SK-N-SH (cell line): ENCODE data around the gene CCR5. TPM values are rescaled to one million over a fixed set of nuclear protein-coding genes. Genes with fewer than 3 reads are reported as not detected.

Experiments
- CTCF ChIA-PET: fragments of 300-600, 350-600 bp; formaldehyde crosslinking; extraction: SDS; loops from one replicate; lab custom pipeline; 2021; lab: Yijun Ruan, JAX
- POLR2A ChIA-PET: fragments of 350-600 bp; sonication (Branson Sonifier 250); formaldehyde crosslinking; extraction: SDS; loops from one replicate; lab custom pipeline; 2020; ENCODE audit warnings: antibody characterized with exemption, inconsistent platforms; lab: Yijun Ruan, JAX
- DNase-seq: peaks from one replicate; pipeline ENCODE4 v3.0.0; 2012
- H2AFZ ChIP-seq: fragments of 200-600 bp; sonication (generic); 2 replicates; pipeline ENCODE4 v1.8.1; 2016; ENCODE audit warnings: antibody characterized with exemption, mild to moderate bottlenecking, low read depth
- H3F3A ChIP-seq: fragments of 200-600 bp; sonication (generic); replicated peaks from 2 replicates; pipeline ENCODE3; 2016; ENCODE audit warnings: antibody characterized with exemption, mild to moderate bottlenecking; ENCODE audit not compliant: insufficient read depth
- H3K27ac ChIP-seq, 2 experiments: fragments of 200-500 bp in 1 of 2; fragments of 200-600 bp in 1 of 2; sonication (Bioruptor generic) in 1 of 2; sonication (generic), shearing (Covaris generic) in 1 of 2; 2 replicates each; pipeline versions ENCODE4 v1.5.1 to v1.6.1; 2014 to 2016; ENCODE audit warnings: low read depth in 2 of 2, inconsistent platforms in 1 of 2, low read length in 1 of 2, mild to moderate bottlenecking in 1 of 2, mixed read lengths in 1 of 2
- H3K27me3 ChIP-seq: fragments of 200-600 bp; sonication (generic), shearing (Covaris generic); 2 replicates; pipeline ENCODE4 v1.6.1; 2016; ENCODE audit warnings: mixed run types; ENCODE audit not compliant: insufficient read depth
- H3K36me3 ChIP-seq, 2 experiments: fragments of 200-500 bp in 1 of 2; fragments of 200-600 bp in 1 of 2; sonication (Bioruptor generic) in 1 of 2; sonication (generic) in 1 of 2; replicated peaks in 1 of 2; 2 replicates each; pipeline versions ENCODE3 to v1.5.1; 2014 to 2016; ENCODE audit warnings: low read length in 1 of 2, mild to moderate bottlenecking in 1 of 2; ENCODE audit not compliant: insufficient read depth in 2 of 2, control insufficient read depth in 1 of 2
- H3K4me1 ChIP-seq, 2 experiments: fragments of 200-500 bp in 1 of 2; fragments of 200-600 bp in 1 of 2; sonication (Bioruptor generic) in 1 of 2; sonication (generic), shearing (Covaris generic) in 1 of 2; 2 replicates each; pipeline versions ENCODE4 v1.5.1 to v1.6.1; 2014 to 2016; ENCODE audit warnings: low read depth in 1 of 2, low read length in 1 of 2, mixed run types in 1 of 2; ENCODE audit not compliant: insufficient read depth in 2 of 2, control insufficient read depth in 1 of 2
- H3K4me2 ChIP-seq: fragments of 200-600 bp; sonication (generic), shearing (Covaris generic); 2 replicates; pipeline ENCODE4 v1.6.1; 2017; ENCODE audit warnings: mixed run types
- H3K4me3 ChIP-seq, 2 experiments: fragments of 200-500 bp in 1 of 2; fragments of 200-600 bp in 1 of 2; sonication (Bioruptor generic) in 1 of 2; sonication (generic), shearing (Covaris generic) in 1 of 2; 2 replicates each; pipeline versions ENCODE4 v1.5.1 to v1.8.1; 2014 to 2016; ENCODE audit warnings: low read depth in 2 of 2, inconsistent platforms in 1 of 2, low read length in 1 of 2, mild to moderate bottlenecking in 1 of 2, mixed read lengths in 1 of 2, moderate library complexity in 1 of 2
- H3K79me2 ChIP-seq: fragments of 200-600 bp; sonication (generic); 2 replicates; pipeline ENCODE4 v1.8.1; 2017; ENCODE audit warnings: mild to moderate bottlenecking; ENCODE audit not compliant: insufficient read depth
- H3K9ac ChIP-seq: fragments of 200-600 bp; sonication (generic); 2 replicates; pipeline ENCODE4 v1.6.1; 2017; ENCODE audit warnings: mixed run types
- H3K9me2 ChIP-seq: fragments of 200-600 bp; sonication (generic); 2 replicates; pipeline ENCODE4 v1.6.1; 2017; ENCODE audit warnings: mixed run types
- H3K9me3 ChIP-seq: fragments of 200-600 bp; sonication (generic); 2 replicates; pipeline ENCODE4 v1.6.1; 2017; ENCODE audit warnings: mixed run types, mild to moderate bottlenecking, moderate library complexity
- H4K20me1 ChIP-seq: fragments of 200-600 bp; sonication (generic); 2 replicates; pipeline ENCODE4 v1.6.1; 2017; ENCODE audit warnings: mild to moderate bottlenecking, mixed run types; ENCODE audit not compliant: insufficient read depth
- CHD2 ChIP-seq: fragments of 150-350 bp; IDR thresholded peaks from 2 replicates; pipeline ENCODE4 v1.6.1; 2018; ENCODE audit warnings: low read length; ENCODE audit not compliant: partially characterized antibody
- CTCF ChIP-seq: fragments of 200-600 bp; sonication (generic); IDR thresholded peaks from 2 replicates; pipeline ENCODE4 v1.6.1; 2017; ENCODE audit warnings: antibody characterized with exemption, mild to moderate bottlenecking, moderate library complexity
- ELF1 ChIP-seq: IDR thresholded peaks from 2 replicates; pipeline ENCODE4 v1.4.0; 2012
- EP300 ChIP-seq, 2 experiments: IDR thresholded peaks; 2 replicates each; pipeline versions ENCODE4 v1.4.0 to v1.6.1; 2012; ENCODE audit warnings: borderline replicate concordance in 1 of 2, low read depth in 1 of 2, low read length in 1 of 2
- EZH2phosphoT487 ChIP-seq: fragments of 200-600 bp; sonication (generic); IDR thresholded peaks from 2 replicates; pipeline ENCODE4 v1.6.1; 2017; ENCODE audit warnings: low read depth, mixed run types, mild to moderate bottlenecking, antibody characterized with exemption, moderate library complexity, borderline replicate concordance
- FOSL2 ChIP-seq: IDR thresholded peaks from 2 replicates; pipeline ENCODE4 v1.4.0; 2012; ENCODE audit warnings: low read depth, mild to moderate bottlenecking, moderate library complexity, borderline replicate concordance
- JUND ChIP-seq: IDR thresholded peaks from 2 replicates; pipeline ENCODE4 v1.4.0; 2012
- MAX ChIP-seq: IDR thresholded peaks from 2 replicates; pipeline ENCODE4 v1.4.0; 2012; ENCODE audit warnings: low read depth
- MEF2A ChIP-seq: IDR thresholded peaks from 2 replicates; pipeline ENCODE4 v1.4.0; 2012; ENCODE audit warnings: low read depth, borderline replicate concordance
- PBX3 ChIP-seq: IDR thresholded peaks from 2 replicates; pipeline ENCODE4; 2012
- RAD21 ChIP-seq: IDR thresholded peaks from 2 replicates; pipeline ENCODE4 v1.6.1; 2012; ENCODE audit warnings: mild to moderate bottlenecking, low read length
- RFX5 ChIP-seq: IDR thresholded peaks from 2 replicates; pipeline ENCODE4 v1.6.1; 2012; ENCODE audit warnings: mild to moderate bottlenecking, improper control_type of control experiment, low read length
- SMC3 ChIP-seq: IDR thresholded peaks from 2 replicates; pipeline ENCODE4 v1.6.1; 2012; ENCODE audit warnings: low read depth, low read length, improper control_type of control experiment
- TAF1 ChIP-seq: IDR thresholded peaks from 2 replicates; pipeline ENCODE4 v1.6.1; 2012; ENCODE audit warnings: low read depth, mild to moderate bottlenecking, low read length, moderate library complexity, borderline replicate concordance
- TCF12 ChIP-seq: IDR thresholded peaks from 2 replicates; pipeline ENCODE4 v1.4.0; 2012
- TEAD4 ChIP-seq: IDR thresholded peaks from 2 replicates; pipeline ENCODE4 v1.4.0; 2012; ENCODE audit warnings: mild to moderate bottlenecking, borderline replicate concordance; ENCODE audit not compliant: insufficient read depth
- USF1 ChIP-seq: IDR thresholded peaks from 2 replicates; pipeline ENCODE4 v1.4.0; 2012; ENCODE audit warnings: low read depth, borderline replicate concordance
- USF2 ChIP-seq: fragments of 150-350 bp; IDR thresholded peaks from 2 replicates; pipeline ENCODE4 v1.6.1; 2017; ENCODE audit warnings: antibody characterized with exemption, low read length, low read depth, borderline replicate concordance
- YY1 ChIP-seq: IDR thresholded peaks from 2 replicates; pipeline ENCODE4 v1.4.0; 2012; ENCODE audit warnings: low read depth, mild to moderate bottlenecking
- WGBS: methylation state at CpG from one replicate; pipeline ENCODE4 v1.1.6; 2017; ENCODE audit warnings: low lambda C conversion rate; 5-methylcytosine and 5-hydroxymethylcytosine counted together
- polyA plus RNA-seq, 3 experiments: library from polyadenylated mRNA; depleted of rRNA; stranded (reverse); fragments of >200 nt; gene quantifications; 2 replicates each; pipeline ENCODE4 v1.2.3, GENCODE V29; 2012

CCR5 gene
- polyA plus RNA-seq, 1 of the 3 experiments (the other 2 are of a cell fraction) = not detected

- H3K27ac ChIP-seq = no peak overlapping the region
- 13% methylated on average over 5 of the region's 5 CpGs for WGBS
- H3K79me2 ChIP-seq = no peaks in the 10 kb centered on the region
- no peak overlapping the region for H2AFZ ChIP-seq
- H3K4me2 ChIP-seq = no peak overlapping the region
- no peaks in the 10 kb centered on the region for H3K4me1 ChIP-seq
- no peak overlapping the region for H3K9ac ChIP-seq
- TF ChIP-seq SMC3 (no peak), EZH2phosphoT487 (no peak), MAX (no peak), ELF1 (no peak), TEAD4 (no peak), TAF1 (no peak), JUND (no peak), FOSL2 (no peak), CHD2 (no peak), RFX5 (no peak), RAD21 (no peak), YY1 (no peak), MEF2A (no peak), TCF12 (no peak), USF1 (no peak), CTCF (no peak), PBX3 (no peak), EP300 (IDR thresholded peaks at IDR 0.05; ENCODE audit: borderline replicate concordance in 1 of 2, low read depth in 1 of 2, low read length in 1 of 2) (no peak), USF2 (no peak)
- H3K36me3 ChIP-seq = no peaks in the 10 kb centered on the region
- no peaks in the 10 kb centered on the region for H3F3A ChIP-seq
- no peak overlapping the region for H3K4me3 ChIP-seq
- ChIA-PET CTCF (interaction anchor here (1.6 kb wide), 1 partner anchor 23 kb away, joined by 6 read pairs; no protein-coding TSS in a partner anchor), POLR2A (no interaction called here)
- H3K27me3 ChIP-seq = no peaks in the 10 kb centered on the region; the same call in 1 of the 2 replicates
- H3K9me2 ChIP-seq = no peaks in the 10 kb centered on the region; the same call in 1 of the 2 replicates
- H3K9me3 ChIP-seq = no peaks in the 10 kb centered on the region
- no peaks in the 10 kb centered on the region for H4K20me1 ChIP-seq
- no peak for DNase-seq
Observed at GRCh38 chr3:46400846-46401245, 30.1 kb downstream of the CCR5 start.
